ENCODE measurements around the gene SP110. TPM values are rescaled to one million over a fixed set of nuclear protein-coding genes. Genes with fewer than 3 reads are reported as not detected.
A peak's percentile ranks its signal among the peaks of the same experiment; 100 is the strongest.
"Not testable (repeated sequence)": the region's sequence is repeated elsewhere in the genome, so short reads cannot be mapped to it uniquely, and the experiment has no call there.

Gene SP110
- total RNA-seq, 1 donor from 2014 or later = 9.8 TPM

DNA sequence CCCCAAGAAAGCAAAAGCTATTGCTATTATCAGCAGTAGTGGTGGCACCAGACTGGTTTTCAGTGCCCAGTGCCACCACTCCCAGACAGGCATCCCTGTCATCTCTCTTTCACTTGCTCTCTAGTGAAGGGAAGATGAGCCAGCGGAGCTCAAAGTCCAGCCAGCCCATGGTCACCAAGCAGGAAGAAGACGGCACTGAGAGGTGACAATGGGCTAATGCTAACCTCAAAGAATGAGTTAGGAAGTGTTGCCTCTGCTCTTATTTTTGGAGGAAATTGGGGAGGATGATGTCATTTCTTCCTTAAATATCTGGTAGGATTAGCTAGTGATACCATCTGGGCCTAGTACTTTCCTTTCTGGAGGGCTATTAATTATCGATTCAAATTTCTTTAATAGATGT is 7.4 kb upstream of the SP110 start:
- intact Hi-C loops (cut with DNase I) = no loop called here
- no peak for DNase-seq (ENCODE audit: missing footprints)

DNA sequence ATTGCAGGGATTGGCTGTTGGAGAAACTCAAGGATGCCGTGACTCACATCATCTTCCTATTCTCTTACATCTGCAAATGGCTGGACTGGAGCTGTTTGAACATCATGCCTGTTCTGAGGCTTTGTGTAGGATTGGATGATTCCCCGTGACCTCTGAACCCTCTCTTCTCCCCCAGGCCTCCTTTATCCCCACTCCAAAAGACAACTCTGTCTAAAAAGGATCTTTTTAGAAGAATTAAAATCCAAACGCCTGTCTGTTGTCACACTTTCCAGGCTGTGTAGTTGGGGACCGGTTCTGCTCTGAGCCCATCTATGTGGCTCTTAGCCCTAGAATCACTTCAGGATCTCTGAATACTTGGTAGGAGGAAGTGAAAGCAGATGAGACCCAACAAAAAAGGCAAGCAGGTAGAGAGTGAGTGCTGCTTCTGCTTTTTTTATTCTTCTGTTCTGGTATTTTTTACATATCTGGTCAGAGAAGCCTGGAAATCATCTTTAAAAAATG is 6.3 kb upstream of the SP110 start:
- no peak for DNase-seq (ENCODE audit: missing footprints)
- ATAC-seq = no peak
- intact Hi-C loops (cut with DNase I) = no loop called here

More for the DNA sequence above, 7.4 kb upstream of the SP110 start:
- ATAC-seq = no peak

DNA sequence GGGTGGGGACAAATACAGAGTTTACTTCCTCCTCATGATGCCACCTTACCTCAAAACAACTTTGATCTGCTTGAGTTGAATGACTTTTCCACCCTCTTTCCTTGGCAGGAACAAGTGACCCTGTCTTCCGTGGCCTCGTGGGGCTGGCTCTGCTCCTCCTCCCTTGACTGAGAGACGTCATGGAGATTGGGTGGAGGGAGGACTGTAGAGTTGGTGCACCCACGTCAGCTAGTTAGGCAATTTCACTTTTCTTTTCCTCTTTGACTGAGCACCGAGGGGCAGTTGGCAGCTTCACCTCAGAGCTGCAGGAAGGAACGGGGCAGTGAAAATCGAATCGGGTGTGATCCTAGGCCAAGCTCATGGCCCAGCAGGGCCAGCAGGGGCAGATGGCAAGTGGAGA is 5.7 kb upstream of the SP110 start, which contains the start of gene SP140:
Gene SP140 (plus strand): TSS at position 251 of the 400 bp plus-strand sequence. CDS start 109 bp downstream, at position 360.
- ATAC-seq (peak; percentile 60), DNase-seq (ENCODE audit: missing footprints) (peak; percentile 77)
- intact Hi-C loops (cut with DNase I) = no loop called here

DNA sequence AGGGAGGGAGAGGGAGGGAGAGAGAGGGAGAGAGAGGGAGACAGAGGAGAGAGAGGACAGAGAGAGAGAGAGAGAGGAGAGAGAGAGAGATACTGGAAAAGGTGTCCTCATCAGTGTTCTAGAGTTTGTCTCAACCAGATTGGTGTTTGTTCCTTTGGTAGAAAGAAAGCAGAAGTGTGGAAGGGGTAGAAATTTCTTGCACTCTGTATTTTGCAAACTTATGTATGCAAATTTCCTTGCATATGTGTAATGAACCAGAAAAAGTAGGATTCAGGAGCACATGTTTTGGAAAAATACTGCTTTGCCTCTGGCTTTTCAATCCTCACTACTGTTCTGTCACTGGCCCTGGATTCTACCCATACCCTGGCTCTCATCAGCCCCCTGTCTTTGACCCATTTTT is 4.7 kb upstream of the SP110 start:
- DNase-seq (ENCODE audit: missing footprints) = no peak
- no peak for ATAC-seq
- intact Hi-C loops (cut with DNase I) = no loop called here

DNA sequence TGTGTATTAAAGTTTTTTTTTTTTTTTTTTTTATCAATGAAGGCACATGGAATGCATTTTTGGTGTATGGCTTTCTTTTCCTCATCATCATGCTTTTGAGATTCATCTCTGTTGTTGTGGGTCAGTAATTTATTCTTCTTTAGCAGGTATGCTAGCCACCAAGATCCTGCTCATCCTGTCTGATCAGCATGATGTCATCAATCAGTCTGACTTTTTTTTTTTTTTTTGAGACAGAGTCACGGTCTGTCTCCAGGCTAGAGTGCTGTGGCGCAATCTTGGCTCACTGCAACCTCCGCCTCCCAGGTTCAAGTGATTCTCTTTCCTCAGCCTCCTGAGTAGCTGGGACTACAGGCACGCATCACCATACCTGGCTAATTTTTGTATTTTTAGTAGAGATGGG is 3.0 kb upstream of the SP110 start:
- intact Hi-C loops (cut with DNase I); ATAC-seq; DNase-seq (ENCODE audit: missing footprints): not testable (repeated sequence)

DNA sequence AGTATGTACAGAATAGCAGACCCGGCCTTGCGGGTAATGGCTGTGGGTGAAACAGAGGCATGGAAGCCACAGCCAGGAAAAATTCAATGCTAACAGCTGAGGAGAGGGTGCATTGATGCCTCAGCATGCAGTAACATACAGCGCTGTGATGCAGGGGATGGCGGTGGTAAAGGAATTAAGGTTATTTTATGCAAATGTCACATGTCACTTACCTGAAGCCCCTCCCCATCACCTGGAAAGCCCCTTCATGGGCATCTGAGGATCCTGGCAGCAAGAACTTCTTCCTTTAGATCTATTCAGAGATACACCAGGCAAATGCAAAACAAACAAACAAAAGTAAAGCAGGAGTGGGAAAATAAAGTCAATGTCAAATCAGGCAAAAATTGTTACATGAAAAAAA is 1.7 kb upstream of the SP110 start:
- no peak for ATAC-seq
- intact Hi-C loops (cut with DNase I) = no loop called here
- no peak for DNase-seq (ENCODE audit: missing footprints)

DNA sequence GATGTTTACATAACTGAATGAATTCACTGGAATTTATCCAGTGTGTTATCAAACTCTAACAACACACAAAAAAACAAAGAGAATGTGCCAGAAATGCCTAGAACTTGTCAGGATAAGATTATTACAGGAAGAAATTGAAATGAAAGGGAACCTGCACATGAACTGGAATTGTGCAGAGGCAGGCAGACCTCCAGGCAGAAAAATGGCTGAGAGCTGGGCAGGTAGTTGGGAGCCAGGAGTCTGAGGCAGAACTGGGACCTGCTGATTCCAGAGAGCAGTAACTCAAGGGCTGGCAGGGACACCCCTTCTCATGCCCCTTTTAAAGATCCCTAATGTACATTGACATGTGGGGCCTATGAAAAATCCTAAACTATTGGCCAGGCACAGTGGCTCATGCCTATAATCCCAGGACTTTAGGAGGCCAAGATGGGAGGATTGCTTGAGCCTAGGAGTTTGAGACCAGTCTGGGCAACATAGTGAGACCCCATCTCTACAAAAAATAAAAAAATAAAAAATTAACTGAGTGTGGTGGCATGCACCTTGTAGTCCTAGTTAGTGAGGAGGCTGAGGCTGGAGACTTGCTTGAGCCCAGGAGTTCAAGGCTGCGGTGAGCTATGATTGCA is 674 bp upstream of the SP110 start:
- ATAC-seq (no peak), DNase-seq (ENCODE audit: missing footprints) (no peak)
- intact Hi-C loops (cut with DNase I) = no loop called here

DNA sequence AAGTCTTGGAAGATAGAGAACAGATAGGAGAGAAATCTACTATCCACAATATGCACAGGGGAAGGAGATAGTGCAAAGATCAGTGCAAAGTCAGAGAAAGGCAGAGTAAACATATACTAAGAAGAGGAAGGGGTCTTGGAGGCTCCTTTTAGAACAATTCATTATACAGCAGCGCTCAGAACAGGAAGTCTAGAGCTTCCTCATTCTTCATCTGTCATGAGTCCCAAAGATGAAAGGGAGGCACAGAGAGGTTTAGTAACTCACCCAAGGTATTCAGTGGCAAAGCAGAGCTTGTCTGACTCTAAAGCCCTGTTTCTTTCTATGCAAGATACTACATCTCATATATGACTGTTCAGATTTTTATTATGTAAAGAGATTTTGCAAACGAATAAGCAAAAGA is 1.4 kb downstream of the SP110 start:
- intact Hi-C loops (cut with DNase I) = no loop called here
- ATAC-seq = peak; percentile 56

DNA sequence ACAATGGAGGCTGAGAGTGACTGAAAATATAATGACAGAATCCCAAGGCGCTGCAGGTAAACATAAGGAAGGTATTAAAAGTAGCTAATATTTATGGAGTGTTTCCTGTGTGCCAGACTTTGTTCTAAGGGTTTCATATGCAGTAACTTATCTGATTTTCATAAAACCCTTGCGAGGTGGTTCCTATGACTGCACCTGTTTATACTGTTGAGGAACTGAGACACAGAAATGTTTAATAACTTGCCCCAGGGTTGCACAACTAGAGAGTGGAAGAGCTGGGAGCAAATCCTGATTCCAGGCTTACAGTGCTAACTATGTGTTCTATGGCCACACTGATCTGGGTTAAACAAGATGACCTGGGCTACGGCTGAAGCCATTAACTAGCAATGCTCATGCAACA is 2.4 kb downstream of the SP110 start:
- ATAC-seq = no peak
- DNase-seq (ENCODE audit: missing footprints) = no peak
- intact Hi-C loops (cut with DNase I) = no loop called here

More for the DNA sequence above, 1.4 kb downstream of the SP110 start:
- no peak for DNase-seq (ENCODE audit: missing footprints)

DNA sequence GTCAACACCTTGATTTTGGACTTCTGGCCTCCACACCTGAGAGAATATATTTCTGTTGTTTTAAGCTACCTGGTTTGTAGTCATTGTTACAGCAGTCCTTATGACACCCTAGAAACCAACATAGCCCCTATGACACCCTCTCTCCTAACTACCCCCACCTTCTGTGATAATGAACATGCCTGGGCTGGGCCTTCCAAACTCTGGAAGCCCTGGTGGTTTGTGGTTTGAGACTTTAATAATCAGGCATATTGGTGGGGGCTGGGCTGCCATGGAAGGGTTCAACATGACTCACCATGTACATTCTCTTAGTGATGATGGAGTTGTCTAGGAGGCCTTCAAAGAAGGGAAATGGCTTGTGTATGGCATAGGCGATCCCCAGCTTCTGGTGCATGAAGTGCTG is 3.3 kb downstream of the SP110 start:
- DNase-seq (ENCODE audit: missing footprints) = no peak
- ATAC-seq = no peak
- intact Hi-C loops (cut with DNase I) = no loop called here

DNA sequence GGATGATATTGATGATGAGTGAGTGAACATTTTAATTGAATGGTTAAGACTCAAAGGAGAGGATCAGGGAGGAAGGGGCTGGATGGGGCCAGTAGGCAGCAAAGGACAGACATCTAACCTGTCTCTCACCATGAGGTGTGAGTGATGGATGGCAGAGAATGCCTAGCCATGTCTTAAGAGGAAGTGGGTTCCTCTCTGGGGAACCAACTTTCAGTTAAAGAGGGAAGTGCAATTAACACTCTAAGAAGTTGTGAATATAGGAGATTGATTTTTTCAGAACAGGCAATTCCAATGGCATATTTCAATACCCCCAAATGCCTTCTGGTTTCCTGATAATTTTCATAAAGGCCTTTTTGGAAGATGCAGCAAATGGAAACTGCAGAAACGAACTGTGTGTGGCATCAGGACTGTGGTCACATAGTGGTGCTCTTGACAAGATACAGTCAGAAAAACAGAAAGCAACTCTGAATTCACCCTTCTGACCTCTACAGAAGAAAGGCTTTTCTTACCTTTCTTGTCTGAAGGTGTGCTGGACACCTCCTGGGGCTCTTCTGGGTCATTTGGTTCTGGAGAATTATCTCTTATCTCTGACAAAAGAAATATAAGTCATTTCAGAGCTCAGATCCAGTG is 10.2 kb downstream of the SP110 start:
- no peak for ATAC-seq
- DNase-seq (ENCODE audit: missing footprints) = no peak
- intact Hi-C loops (cut with DNase I) = no loop called here

DNA sequence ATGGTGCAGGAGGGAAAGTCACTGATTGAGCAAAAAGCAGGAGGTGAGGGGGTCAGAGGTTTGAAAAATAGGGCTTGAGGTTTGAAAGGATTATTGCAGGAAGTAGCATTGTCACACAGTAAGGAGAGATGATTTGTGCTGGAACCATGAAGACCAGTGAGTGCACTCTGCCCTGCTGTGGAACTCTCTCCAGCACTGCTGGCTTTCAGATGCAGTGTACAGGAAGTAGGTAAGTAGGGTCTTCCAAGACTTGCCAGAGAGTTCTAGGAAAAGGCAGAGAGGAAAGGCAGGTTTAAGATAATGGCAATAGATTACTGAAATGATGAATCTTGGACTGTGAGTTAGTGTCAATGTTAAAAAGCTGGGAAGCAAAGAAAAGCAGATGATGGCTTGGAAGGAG is 11.2 kb downstream of the SP110 start:
- intact Hi-C loops (cut with DNase I) = no loop called here
- no peak for DNase-seq (ENCODE audit: missing footprints)
- no peak for ATAC-seq

DNA sequence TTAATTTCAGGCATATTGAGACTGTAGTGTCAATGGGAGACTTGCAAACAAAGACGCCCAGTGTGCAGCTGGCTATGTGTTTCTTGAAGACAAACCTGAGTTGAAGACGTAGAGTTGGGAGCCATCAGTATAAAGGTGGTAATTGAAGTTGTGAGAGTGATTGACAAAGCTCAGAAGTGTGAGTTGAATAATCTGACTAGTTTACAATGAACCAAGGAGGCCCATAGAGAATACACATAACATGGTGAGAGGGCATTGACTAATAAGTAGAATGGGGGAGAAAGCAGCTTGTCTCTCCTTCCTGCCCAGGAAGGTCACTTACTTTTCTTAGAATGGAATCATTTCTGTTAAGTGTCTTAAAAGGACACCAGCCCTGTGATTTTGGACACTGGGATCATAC is 14.1 kb downstream of the SP110 start:
- intact Hi-C loops (cut with DNase I) = no loop called here
- no peak for DNase-seq (ENCODE audit: missing footprints)
- ATAC-seq = no peak

DNA sequence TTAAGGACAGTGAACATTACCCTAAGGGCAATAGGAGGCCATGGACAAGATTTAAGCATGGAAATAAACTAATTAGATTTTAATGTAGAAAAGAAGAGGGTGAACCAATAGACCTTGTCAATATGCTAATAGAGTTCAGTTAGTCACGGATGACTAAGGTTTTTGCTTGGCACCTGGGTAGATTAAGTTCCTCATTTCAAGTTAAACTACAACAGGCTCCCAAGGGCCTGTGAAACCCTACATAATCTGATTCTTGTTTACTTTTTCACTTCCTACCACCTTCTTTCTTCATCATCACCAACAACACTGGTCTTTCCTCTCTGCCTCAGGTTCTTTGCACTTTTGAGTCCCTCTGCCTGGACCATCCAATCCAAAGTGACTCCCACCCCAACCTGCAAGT is 14.8 kb downstream of the SP110 start:
- ATAC-seq = no peak
- no peak for DNase-seq (ENCODE audit: missing footprints)
- intact Hi-C loops (cut with DNase I) = no loop called here

DNA sequence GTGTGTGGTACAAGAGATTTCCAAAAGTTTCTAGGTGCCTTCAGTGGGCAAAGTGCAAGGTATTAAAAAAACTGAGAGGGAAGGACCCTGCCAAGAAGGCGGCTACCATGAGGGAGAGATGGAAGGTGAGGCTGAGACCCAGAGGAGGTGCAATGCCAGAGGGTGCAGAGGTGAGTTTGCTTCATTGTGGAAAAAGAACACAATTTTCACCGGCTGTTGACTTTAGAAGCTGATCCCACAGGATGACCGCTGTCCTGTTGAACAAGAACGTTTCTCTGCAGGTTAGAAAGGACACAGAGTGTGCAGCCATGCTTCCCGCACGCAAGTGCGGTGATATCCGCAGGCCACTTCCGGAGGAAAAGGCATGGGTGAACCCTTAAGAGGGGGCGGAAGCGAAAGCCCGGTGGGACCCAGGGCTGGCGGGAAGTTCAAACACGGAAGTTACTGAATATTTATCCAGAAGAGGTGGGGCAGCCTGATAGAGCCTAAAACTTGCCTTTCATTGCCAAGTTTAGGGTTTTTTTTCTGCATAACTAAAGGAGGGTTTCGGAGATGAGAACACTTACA is 16.6 kb downstream of the SP110 start:
- ATAC-seq (no peak), DNase-seq (ENCODE audit: missing footprints) (no peak)
- intact Hi-C loops (cut with DNase I) = no loop called here

DNA sequence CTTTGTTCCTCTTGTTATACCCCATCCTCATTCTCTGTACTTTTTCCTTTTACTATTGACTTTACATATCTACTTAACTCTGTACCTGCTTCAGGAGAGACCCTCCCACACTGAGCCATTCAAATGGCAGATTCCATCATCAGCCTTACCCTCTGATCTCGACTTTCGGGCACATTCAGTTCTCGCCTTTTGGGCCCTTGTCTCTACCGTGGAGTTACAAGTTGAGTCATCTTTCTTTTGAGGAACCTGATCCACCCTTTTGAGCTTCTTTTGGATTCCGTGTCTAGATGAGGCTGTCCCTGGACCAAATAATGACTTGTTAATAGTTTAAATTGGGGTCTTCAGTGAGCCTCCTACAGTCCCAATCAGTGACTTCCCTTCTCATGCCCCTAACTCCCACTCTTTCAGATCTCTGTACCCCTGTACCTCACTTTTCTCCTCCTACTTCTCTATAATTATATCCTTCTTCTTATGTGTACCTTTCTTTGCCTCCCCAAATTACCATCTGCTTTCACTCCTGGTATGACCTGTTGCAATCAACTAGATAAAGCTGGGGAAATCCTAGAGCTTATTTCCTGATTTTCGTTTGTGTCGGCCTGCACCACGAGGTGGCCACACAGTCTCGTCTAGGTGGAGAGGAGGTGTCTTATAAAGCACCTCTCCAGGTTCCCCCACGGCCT is 17.2 kb downstream of the SP110 start:
- intact Hi-C loops (cut with DNase I) = no loop called here
- DNase-seq (ENCODE audit: missing footprints) (no peak), ATAC-seq (no peak)

DNA sequence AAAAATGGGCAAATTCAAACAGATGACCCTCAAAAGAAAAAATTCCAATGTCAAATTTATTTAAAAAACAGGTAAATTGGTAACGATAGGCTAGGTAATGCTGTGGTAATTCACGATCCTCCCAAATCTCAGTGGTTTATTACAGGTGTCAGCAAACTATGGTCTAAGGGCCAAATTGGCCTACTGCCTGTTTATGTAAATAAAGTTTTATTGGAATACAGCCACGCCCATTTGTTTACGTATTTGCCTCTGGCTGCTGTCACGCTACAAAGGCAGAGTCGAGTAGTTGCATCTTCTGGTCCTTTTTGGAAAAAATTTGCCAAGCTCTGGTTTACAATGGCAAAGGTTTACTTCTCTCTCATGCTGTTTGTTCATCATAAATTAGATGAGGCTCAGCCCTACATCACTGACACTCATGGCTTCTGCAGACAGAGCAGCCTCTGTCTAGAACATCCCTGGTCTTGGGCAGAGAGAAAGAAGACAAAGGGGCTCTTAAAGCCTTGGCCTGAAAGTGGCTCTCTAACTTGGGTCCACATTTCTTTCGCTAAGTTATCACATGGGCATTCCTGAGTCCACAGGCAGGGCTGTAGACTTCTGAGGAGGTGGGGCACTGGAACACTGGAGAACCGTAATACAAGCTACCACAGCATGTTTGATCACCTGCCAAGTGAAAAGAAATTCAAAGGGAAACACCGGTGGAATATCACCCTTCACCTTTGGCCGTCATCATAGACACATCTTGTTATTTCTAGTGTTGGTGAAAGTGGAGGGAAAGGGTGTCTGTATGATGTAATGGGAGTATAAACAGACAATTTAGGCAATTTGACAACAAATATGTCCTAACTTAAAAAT is 34.8 kb downstream of the SP110 start:
- DNase-seq (ENCODE audit: missing footprints) (no peak), ATAC-seq (no peak)
- intact Hi-C loops (cut with DNase I) = no loop called here

DNA sequence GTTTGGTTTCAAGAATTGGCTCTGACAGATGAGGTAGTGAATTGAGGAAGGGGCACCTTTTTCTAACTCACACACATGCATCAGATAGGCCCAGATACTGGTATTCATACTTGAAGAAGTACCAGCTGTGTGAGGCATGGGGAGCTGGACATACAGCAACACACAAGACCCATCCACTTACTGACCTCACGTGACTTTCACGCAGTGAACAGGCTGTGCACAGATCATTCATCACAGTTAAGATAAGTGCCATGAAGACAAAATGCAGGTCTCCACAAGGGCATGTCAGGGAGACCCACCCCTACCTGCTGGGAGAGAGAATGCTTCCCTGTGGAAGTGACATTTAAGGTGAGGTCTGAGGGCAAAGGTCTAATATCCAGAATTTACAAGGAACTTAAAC is 38.6 kb downstream of the SP110 start:
- ATAC-seq = no peak
- intact Hi-C loops (cut with DNase I) = no loop called here
- DNase-seq (ENCODE audit: missing footprints) = no peak

DNA sequence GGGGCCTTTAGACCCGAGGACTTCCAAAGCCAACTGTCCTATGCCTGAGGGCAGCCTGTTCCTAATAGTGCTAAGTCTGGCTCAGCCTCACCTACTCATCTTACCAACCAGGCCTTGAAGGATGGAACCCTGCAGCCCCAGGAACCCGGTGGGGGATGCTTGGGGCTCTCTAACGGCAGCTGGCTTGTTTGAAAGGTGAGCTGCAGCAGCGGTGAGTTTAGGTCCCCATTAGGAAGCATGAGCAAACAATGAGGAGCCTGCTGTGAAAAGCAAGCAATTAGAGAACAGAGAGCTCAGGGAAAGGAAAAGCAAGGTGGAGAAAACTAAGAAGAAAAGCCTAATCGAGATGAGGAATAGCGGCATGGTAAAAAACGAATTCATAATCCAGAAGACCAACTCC is 39.9 kb downstream of the SP110 start:
- no peak for DNase-seq (ENCODE audit: missing footprints)
- no peak for ATAC-seq
- intact Hi-C loops (cut with DNase I) = no loop called here
